GM13977 (cell line): ENCODE measurements around the gene POMGNT2.
A peak's percentile ranks its signal among the peaks of the same experiment; 100 is the strongest.

Experiments used
- DNase-seq: peaks from one replicate; pipeline ENCODE4 v3.0.0; 2012; ENCODE audit warnings: low spot score
- in situ Hi-C: fragments of 300-500 bp; cut with MboI; formaldehyde crosslinking; loops from one replicate; pipeline ENCODE4 v1.12.0; 2022; ENCODE audit warnings: low sequenced_read_pairs, low pct_unique_long_range_greater_than_20kb, mixed read lengths, inconsistent platforms; ENCODE audit not compliant: unreplicated experiment
- TF ChIP-seq, protein P1 (sequence below): IDR thresholded peaks from 2 replicates; pipeline ENCODE4 v1.5.1; 2012; ENCODE audit warnings: mild to moderate bottlenecking, control low read depth; ENCODE audit not compliant: insufficient read depth; ENCODE audit errors: extremely low read depth, missing control alignments

The POMGNT2 gene

DNA sequence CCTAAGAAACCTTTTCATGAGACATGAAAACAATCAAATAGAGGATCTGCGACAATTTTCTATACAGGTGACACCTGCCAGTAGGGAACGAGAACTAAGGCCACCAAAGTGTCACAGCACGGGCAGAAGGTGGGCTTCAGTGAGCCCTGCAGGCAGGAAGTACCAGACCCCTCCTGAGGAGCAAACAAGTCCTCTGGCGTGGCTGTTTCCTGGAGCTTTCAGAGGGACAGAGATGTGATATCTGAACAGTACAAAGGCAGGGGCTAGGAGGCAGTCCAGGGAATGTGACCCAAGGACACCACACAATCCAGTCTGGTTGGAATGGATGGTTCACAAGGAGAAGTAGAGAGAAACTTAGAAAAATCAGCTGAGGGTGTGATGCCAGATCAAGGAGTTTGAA, 16.8 kb downstream of the POMGNT2 start:
- TF ChIP-seq, protein P1, sequence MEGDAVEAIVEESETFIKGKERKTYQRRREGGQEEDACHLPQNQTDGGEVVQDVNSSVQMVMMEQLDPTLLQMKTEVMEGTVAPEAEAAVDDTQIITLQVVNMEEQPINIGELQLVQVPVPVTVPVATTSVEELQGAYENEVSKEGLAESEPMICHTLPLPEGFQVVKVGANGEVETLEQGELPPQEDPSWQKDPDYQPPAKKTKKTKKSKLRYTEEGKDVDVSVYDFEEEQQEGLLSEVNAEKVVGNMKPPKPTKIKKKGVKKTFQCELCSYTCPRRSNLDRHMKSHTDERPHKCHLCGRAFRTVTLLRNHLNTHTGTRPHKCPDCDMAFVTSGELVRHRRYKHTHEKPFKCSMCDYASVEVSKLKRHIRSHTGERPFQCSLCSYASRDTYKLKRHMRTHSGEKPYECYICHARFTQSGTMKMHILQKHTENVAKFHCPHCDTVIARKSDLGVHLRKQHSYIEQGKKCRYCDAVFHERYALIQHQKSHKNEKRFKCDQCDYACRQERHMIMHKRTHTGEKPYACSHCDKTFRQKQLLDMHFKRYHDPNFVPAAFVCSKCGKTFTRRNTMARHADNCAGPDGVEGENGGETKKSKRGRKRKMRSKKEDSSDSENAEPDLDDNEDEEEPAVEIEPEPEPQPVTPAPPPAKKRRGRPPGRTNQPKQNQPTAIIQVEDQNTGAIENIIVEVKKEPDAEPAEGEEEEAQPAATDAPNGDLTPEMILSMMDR, result no peak
- no peak for DNase-seq
- in situ Hi-C loops, result no loop called here

DNA sequence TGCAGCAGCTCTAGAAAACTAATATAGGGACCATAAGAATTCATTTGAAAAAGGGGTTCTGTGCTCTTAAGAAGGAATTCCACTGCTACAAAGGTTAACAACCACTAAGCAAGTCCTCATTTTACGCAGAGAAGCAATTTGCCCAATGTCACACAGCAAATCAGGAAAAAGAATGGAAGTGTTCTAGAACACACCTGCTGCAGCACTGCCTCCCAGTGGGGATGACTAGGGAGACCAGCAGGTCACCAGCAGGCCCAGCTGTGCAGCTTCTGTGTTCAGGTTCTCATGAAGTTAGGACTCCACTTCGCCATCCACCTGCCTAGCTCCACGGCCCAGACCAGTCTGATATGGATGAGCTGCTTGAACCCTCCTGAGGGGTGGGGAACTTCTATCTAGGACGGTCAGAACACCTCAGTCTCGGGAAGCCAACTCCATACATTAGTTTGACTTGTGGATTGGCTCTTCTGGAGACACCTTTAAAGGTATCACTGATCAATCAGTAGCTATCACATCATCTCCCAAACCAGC, 18.6 kb downstream of the POMGNT2 start:
- no peak for DNase-seq
- in situ Hi-C loops, result no loop called here
- TF ChIP-seq, protein P1, result peak; percentile 10

GRCh38 chr3:43086460-43087165, 19.3 kb downstream of the POMGNT2 start:
- DNase-seq, result no peak
- TF ChIP-seq, protein P1, result no peak
- in situ Hi-C loops, result no loop called here

GRCh38 chr3:43082457-43082856, 23.4 kb downstream of the POMGNT2 start:
- TF ChIP-seq, protein P1, result no peak

GRCh38 chr3:43081796-43082195, 24.1 kb downstream of the POMGNT2 start:
- in situ Hi-C loops, result no loop called here
- no peak for DNase-seq
- TF ChIP-seq, protein P1, result no peak

More at GRCh38 chr3:43082457-43082856, 23.4 kb downstream of the POMGNT2 start:
- in situ Hi-C loops, result no loop called here
- no peak for DNase-seq

DNA sequence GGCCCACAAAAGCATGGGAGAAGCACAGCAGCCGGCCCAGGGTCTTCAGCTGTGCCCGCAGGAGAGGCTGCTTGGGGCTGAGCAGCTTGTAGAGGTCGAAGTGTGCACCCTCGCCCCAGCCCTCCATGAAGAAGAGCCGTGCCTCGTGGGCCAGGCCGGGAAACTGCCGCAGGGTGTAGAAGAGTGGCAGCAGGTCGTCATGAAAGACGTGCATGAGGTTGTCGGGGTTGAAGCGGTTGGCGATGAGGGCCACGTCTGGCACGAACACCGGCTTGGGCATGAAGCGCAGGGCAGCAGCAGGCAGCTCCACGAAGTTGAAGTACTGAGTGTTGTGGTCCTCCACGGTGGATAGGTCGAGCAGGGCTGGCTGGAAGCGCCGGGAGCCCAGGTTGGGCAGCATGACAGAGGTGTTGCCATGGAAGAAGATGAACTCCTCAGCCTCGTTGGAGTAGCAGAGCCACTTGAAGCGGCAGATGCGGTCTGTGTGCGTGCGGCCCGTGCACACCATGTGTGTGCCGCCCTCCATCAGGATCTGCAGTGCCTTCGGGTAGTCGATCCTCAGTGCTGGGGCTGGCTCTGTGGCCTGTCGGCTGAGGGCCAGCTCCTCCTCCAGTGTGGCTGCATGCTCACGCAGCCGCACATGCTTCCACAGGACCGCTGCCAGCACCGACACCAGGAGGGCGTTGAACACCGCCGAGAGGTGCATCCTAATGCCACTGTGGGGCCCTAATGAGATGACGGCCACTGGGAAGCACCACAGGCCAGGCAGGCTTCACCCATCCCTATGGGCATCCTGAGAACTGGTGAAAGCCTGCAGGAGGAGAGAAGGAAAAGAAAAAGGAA, 24.9 kb downstream of the POMGNT2 start:
- no peak for DNase-seq
- in situ Hi-C loops, result no loop called here
- TF ChIP-seq, protein P1, result no peak
